Measurements from ENCODE around the gene MT3. TPM values are rescaled to one million over a fixed set of nuclear protein-coding genes. Genes with fewer than 3 reads are reported as not detected.

Gene MT3
- total and polyA plus RNA-seq, 9 donors, result 3.9 to 15.8 (median 9.1) TPM

GRCh38 chr16:56635441-56635967 lies 46.2 kb downstream of the MT3 start:
- H3K4me3 ChIP-seq (ENCODE audit: low read length), result no peak overlapping the region
- H3K27me3 ChIP-seq (ENCODE audit: control insufficient read depth, insufficient read depth, low read length), result peaks cover 91% of the 10 kb centered on the region

GRCh38 chr16:56636616-56637413 lies 47.5 kb downstream of the MT3 start:
- no peak overlapping the region for H3K27ac ChIP-seq (ENCODE audit: low read length)
- WGBS (ENCODE audit: insufficient coverage), result 20% methylated on average over 1 of the region's 9 CpGs
- H3K27me3 ChIP-seq (ENCODE audit: control insufficient read depth, insufficient read depth, low read length), result peaks cover 94% of the 10 kb centered on the region
- no peak overlapping the region for H3K4me3 ChIP-seq (ENCODE audit: low read length)
- H3K9me3 ChIP-seq (replicated peaks; ENCODE audit: control insufficient read depth, low read depth, low read length), result no peaks in the 10 kb centered on the region
- DNase-seq, result no peak
- H3K4me1 ChIP-seq (ENCODE audit: control insufficient read depth, insufficient read depth, low read length), result peaks cover 28% of the 10 kb centered on the region
- no peaks in the 10 kb centered on the region for H3K36me3 ChIP-seq (ENCODE audit: control insufficient read depth, insufficient read depth, low read length)

More at GRCh38 chr16:56635441-56635967, 46.2 kb downstream of the MT3 start:
- Histone ChIP-seq H3K4me1 (ENCODE audit: control insufficient read depth, insufficient read depth, low read length) (peaks cover 30% of the 10 kb centered on the region), H3K36me3 (ENCODE audit: control insufficient read depth, insufficient read depth, low read length) (no peaks in the 10 kb centered on the region), H3K27ac (ENCODE audit: low read length) (no peak overlapping the region), H3K9me3 (replicated peaks; ENCODE audit: control insufficient read depth, low read depth, low read length) (no peaks in the 10 kb centered on the region)
- DNase-seq, result no peak
- WGBS (ENCODE audit: insufficient coverage), result 3% methylated on average over 28 of the region's 40 CpGs

- Histone ChIP-seq H3K27ac (ENCODE audit: low read length) (no peak within 1 kb of the TSS), H3K9me3 (replicated peaks; ENCODE audit: control insufficient read depth, low read depth, low read length) (no peaks in the 10 kb centered on the region), H3K4me3 (ENCODE audit: low read length) (peak within 1 kb of the TSS; percentile 46), H3K27me3 (ENCODE audit: control insufficient read depth, insufficient read depth, low read length) (peaks cover 93% of the 10 kb centered on the region), H3K36me3 (ENCODE audit: control insufficient read depth, insufficient read depth, low read length) (no peaks in the 10 kb centered on the region), H3K4me1 (ENCODE audit: control insufficient read depth, insufficient read depth, low read length) (peaks cover 19% of the 10 kb centered on the region)
- peak; percentile 72 for DNase-seq
- WGBS (ENCODE audit: insufficient coverage), result 2% methylated on average over 61 of the region's 68 CpGs
Measured at GRCh38 chr16:56637814-56638750, 48.8 kb downstream of the MT3 start, which contains the start of gene MT1A. Gene MT1A (plus strand): TSS chr16:56638666. CDS start chr16:56638739, 73 bp downstream.

DNA sequence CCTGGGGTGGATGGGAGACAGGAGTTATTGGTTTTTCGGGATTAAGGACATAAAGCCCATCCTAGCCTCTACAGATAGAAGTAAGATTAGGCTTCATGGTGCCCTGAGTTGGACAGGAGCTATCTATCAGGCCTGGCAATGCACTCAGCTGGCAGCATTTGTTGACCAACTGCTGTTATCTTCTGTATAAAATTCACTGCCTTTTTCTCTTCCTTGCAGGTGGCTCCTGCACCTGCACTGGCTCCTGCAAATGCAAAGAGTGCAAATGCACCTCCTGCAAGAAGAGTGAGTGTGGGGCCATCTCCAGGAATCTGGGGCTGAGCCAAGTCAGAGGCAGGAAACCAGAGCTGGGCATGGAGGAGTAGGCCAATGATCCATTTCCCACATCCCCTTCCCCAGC lies 49.7 kb downstream of the MT3 start:
- Histone ChIP-seq H3K27ac (ENCODE audit: low read length) (no peak overlapping the region), H3K9me3 (replicated peaks; ENCODE audit: control insufficient read depth, low read depth, low read length) (no peaks in the 10 kb centered on the region), H3K27me3 (ENCODE audit: control insufficient read depth, insufficient read depth, low read length) (peaks cover 95% of the 10 kb centered on the region), H3K4me1 (ENCODE audit: control insufficient read depth, insufficient read depth, low read length) (peaks cover 26% of the 10 kb centered on the region), H3K4me3 (ENCODE audit: low read length) (no peak overlapping the region), H3K36me3 (ENCODE audit: control insufficient read depth, insufficient read depth, low read length) (no peaks in the 10 kb centered on the region)
- no peak for DNase-seq
- no CpG with 5 or more reads among the region's 1 CpG for WGBS (ENCODE audit: insufficient coverage)

DNA sequence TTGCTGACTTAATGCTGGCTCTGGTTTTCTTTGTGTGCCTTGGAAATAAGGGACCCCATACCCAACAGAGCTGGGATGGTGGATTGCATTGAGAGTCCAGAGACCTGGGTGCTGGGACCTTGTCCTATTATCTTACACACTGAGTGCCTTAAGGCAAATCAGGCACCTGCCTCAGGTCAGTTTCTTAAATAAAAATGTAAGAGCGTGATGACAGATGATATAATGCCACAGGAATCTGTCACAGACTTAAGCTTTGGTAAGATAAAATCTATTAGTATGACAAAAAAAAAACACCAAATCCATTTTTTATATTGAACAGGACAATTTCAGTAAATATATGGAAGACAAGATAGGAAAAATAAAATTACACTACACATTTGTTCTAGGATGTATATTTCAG lies 50.7 kb downstream of the MT3 start:
- Histone ChIP-seq H3K27me3 (ENCODE audit: control insufficient read depth, insufficient read depth, low read length) (peaks cover 95% of the 10 kb centered on the region), H3K27ac (ENCODE audit: low read length) (no peak overlapping the region), H3K4me3 (ENCODE audit: low read length) (no peak overlapping the region), H3K9me3 (replicated peaks; ENCODE audit: control insufficient read depth, low read depth, low read length) (no peaks in the 10 kb centered on the region), H3K4me1 (ENCODE audit: control insufficient read depth, insufficient read depth, low read length) (peaks cover 25% of the 10 kb centered on the region), H3K36me3 (ENCODE audit: control insufficient read depth, insufficient read depth, low read length) (no peaks in the 10 kb centered on the region)
- no peak for DNase-seq
- no CpG with 5 or more reads among the region's 1 CpG for WGBS (ENCODE audit: insufficient coverage)

Other genes with a start within 250 kb of the MT3 start
- 49.1 TPM for gene AMFR, start 164.0 kb upstream of the MT3 start, total RNA-seq
- 10 to 100 TPM; 36.6 to 70.4 (median 51.5) TPM for gene AMFR, start 164.0 kb upstream of the MT3 start, polyA plus RNA-seq (ENCODE audit: insufficient read depth in 1 of 8, insufficient read length in 8 of 8, low replicate concordance in 1 of 8)
- 73.8 TPM for gene NUDT21, start 138.2 kb upstream of the MT3 start, total RNA-seq
- gene NUDT21, start 138.2 kb upstream of the MT3 start, polyA plus RNA-seq (ENCODE audit: insufficient read depth in 1 of 8, insufficient read length in 8 of 8, low replicate concordance in 1 of 8), result 10 to 100 TPM; 47.3 to 77.1 (median 61.6) TPM
- gene OGFOD1, start 138.0 kb upstream of the MT3 start, total RNA-seq, result 39.3 TPM
- gene OGFOD1, start 138.0 kb upstream of the MT3 start, polyA plus RNA-seq (ENCODE audit: insufficient read depth in 1 of 8, insufficient read length in 8 of 8, low replicate concordance in 1 of 8), result 10 to 100 TPM; 30.7 to 46.2 (median 37.8) TPM
- 58.3 TPM for gene BBS2, start 69.5 kb upstream of the MT3 start, total RNA-seq
- 10 to 100 TPM; 27.9 to 42.7 (median 36.2) TPM for gene BBS2, start 69.5 kb upstream of the MT3 start, polyA plus RNA-seq (ENCODE audit: insufficient read depth in 1 of 8, insufficient read length in 8 of 8, low replicate concordance in 1 of 8)
- gene MT4, start 24.5 kb upstream of the MT3 start, total RNA-seq, result not detected
- gene MT4, start 24.5 kb upstream of the MT3 start, polyA plus RNA-seq (ENCODE audit: insufficient read depth in 1 of 8, insufficient read length in 8 of 8, low replicate concordance in 1 of 8), result not detected
- gene MT2A, start 19.1 kb downstream of the MT3 start, total RNA-seq, result 9.9 TPM
- gene MT2A, start 19.1 kb downstream of the MT3 start, polyA plus RNA-seq (ENCODE audit: insufficient read depth in 1 of 8, insufficient read length in 8 of 8, low replicate concordance in 1 of 8), result 10 to 100 TPM; 14.6 to 31.5 (median 25.5) TPM
- gene MT1E, start 36.3 kb downstream of the MT3 start, total RNA-seq, result 29.0 TPM
- 10 to 100 TPM in 5 of 8 donors, 1 to 10 TPM in 3; 7.4 to 18.6 (median 11.7) TPM for gene MT1E, start 36.3 kb downstream of the MT3 start, polyA plus RNA-seq (ENCODE audit: insufficient read depth in 1 of 8, insufficient read length in 8 of 8, low replicate concordance in 1 of 8)
- 2.4 TPM for gene MT1M, start 43.1 kb downstream of the MT3 start, total RNA-seq
- 1 to 10 TPM in 2 of 8 donors, under 1 TPM in 6; 0.34 to 1.2 (median 0.59) TPM for gene MT1M, start 43.1 kb downstream of the MT3 start, polyA plus RNA-seq (ENCODE audit: insufficient read depth in 1 of 8, insufficient read length in 8 of 8, low replicate concordance in 1 of 8)
- gene MT1A, start 49.1 kb downstream of the MT3 start, total RNA-seq, result 0.58 TPM
- under 1 TPM in 2 of 8 donors, not detected in 6; 0.41 to 0.55 TPM for gene MT1A, start 49.1 kb downstream of the MT3 start, polyA plus RNA-seq (ENCODE audit: insufficient read depth in 1 of 8, insufficient read length in 8 of 8, low replicate concordance in 1 of 8)
- gene MT1B, start 62.4 kb downstream of the MT3 start, total RNA-seq, result not detected
- under 1 TPM in 1 of 8 donors, not detected in 7; 0.64 TPM for gene MT1B, start 62.4 kb downstream of the MT3 start, polyA plus RNA-seq (ENCODE audit: insufficient read depth in 1 of 8, insufficient read length in 8 of 8, low replicate concordance in 1 of 8)
- not detected for gene MT1F, start 68.4 kb downstream of the MT3 start, total RNA-seq
- 1 to 10 TPM in 6 of 8 donors, under 1 TPM in 2; 0.35 to 3.9 (median 1.3) TPM for gene MT1F, start 68.4 kb downstream of the MT3 start, polyA plus RNA-seq (ENCODE audit: insufficient read depth in 1 of 8, insufficient read length in 8 of 8, low replicate concordance in 1 of 8)
- gene MT1G, start 78.5 kb downstream of the MT3 start, total RNA-seq, result 1.2 TPM
- 10 to 100 TPM in 2 of 8 donors, 1 to 10 TPM in 1, under 1 TPM in 3, not detected in 2; 0.42 to 21.4 (median 4.3) TPM for gene MT1G, start 78.5 kb downstream of the MT3 start, polyA plus RNA-seq (ENCODE audit: insufficient read depth in 1 of 8, insufficient read length in 8 of 8, low replicate concordance in 1 of 8)
- gene MT1H, start 80.3 kb downstream of the MT3 start, total RNA-seq, result 0.40 TPM
- 1 to 10 TPM in 3 of 8 donors, under 1 TPM in 1, not detected in 4; 0.47 to 8.7 (median 6.6) TPM for gene MT1H, start 80.3 kb downstream of the MT3 start, polyA plus RNA-seq (ENCODE audit: insufficient read depth in 1 of 8, insufficient read length in 8 of 8, low replicate concordance in 1 of 8)
- 16.8 TPM for gene MT1X, start 92.9 kb downstream of the MT3 start, total RNA-seq
- 10 to 100 TPM in 6 of 8 donors, 1 to 10 TPM in 2; 7.3 to 15.6 (median 11.0) TPM for gene MT1X, start 92.9 kb downstream of the MT3 start, polyA plus RNA-seq (ENCODE audit: insufficient read depth in 1 of 8, insufficient read length in 8 of 8, low replicate concordance in 1 of 8)
- 54.6 TPM for gene NUP93, start 140.6 kb downstream of the MT3 start, total RNA-seq
- gene NUP93, start 140.6 kb downstream of the MT3 start, polyA plus RNA-seq (ENCODE audit: insufficient read depth in 1 of 8, insufficient read length in 8 of 8, low replicate concordance in 1 of 8), result 10 to 100 TPM; 42.9 to 49.1 (median 45.1) TPM